Adrenal gland (tissue), 12 donors: ENCODE measurements around the gene GMDS. TPM values are rescaled to one million over a fixed set of nuclear protein-coding genes. Genes with fewer than 3 reads are reported as not detected.

Source experiments
- DNase-seq, 7 donors: peaks; one replicate each; pipeline ENCODE4 v3.0.0-alpha.2; 2019 to 2020
- H3K27ac ChIP-seq, 5 donors: fragments of 200-600 bp; sonication (generic) in 4 of 5; 1 replicate in 3 of 5; 2 replicates in 2 of 5; pipeline versions ENCODE4 v1.5.1 to v1.8.0; 2016 to 2020; ENCODE audit warnings: mild to moderate bottlenecking in 1 of 5
- H3K27me3 ChIP-seq: fragments of 200-600 bp; 2 replicates; pipeline ENCODE4 v1.8.0; 2021
- H3K36me3 ChIP-seq, 2 donors: fragments of 200-600 bp; replicated peaks in 1 of 2; 1 replicate in 1 of 2; 2 replicates in 1 of 2; pipeline versions ENCODE4 v1.5.1 to v1.8.0; 2018 to 2022
- H3K4me1 ChIP-seq, 2 donors: fragments of 200-600 bp; replicated peaks in 1 of 2; 1 replicate in 1 of 2; 2 replicates in 1 of 2; pipeline versions ENCODE4 v1.5.1 to v1.8.0; 2018 to 2021
- H3K4me3 ChIP-seq, 4 donors: fragments of 200-600 bp; sonication (generic) in 3 of 4; one replicate each; pipeline ENCODE4 v1.5.1; 2016 to 2018
- H3K9me3 ChIP-seq, 3 donors: fragments of 200-600 bp; sonication (generic) in 1 of 3; replicated peaks in 1 of 3; 1 replicate in 2 of 3; 2 replicates in 1 of 3; pipeline versions ENCODE4 v1.5.1 to v1.8.0; 2016 to 2021
- CTCF ChIP-seq, 6 experiments: fragments of 450-650 bp in 4 of 6; fragments of 200-600 bp in 2 of 6; sonication (generic) in 1 of 6; IDR thresholded peaks; 1 replicate in 5 of 6; 2 replicates in 1 of 6; pipeline versions ENCODE4 v1.5.1 to v1.8.0; 2016 to 2021; ENCODE audit warnings: antibody characterized with exemption in 6 of 6, mild to moderate bottlenecking in 2 of 6, moderate library complexity in 1 of 6
- POLR2A ChIP-seq, 2 donors: fragments of 450-650 bp; IDR thresholded peaks; one replicate each; pipeline ENCODE4 v1.6.1; 2017; ENCODE audit warnings: antibody characterized with exemption in 2 of 2, mild to moderate bottlenecking in 2 of 2, moderate library complexity in 1 of 2
- WGBS, 4 donors: extraction: QIAGEN DNeasy Blood & Tissue Kit in 2 of 4; methylation state at CpG; one replicate each; pipeline versions ENCODE4 v1.1.5 to v1.1.7; 2013 to 2017; 5-methylcytosine and 5-hydroxymethylcytosine counted together
- intact Hi-C, 2 donors: fragments of 100-400 bp; cut with DNase I; formaldehyde crosslinking; loops; one replicate each; pipeline versions ENCODE4 v1.14.1 to v1.15.0; 2022 to 2023
- polyA plus RNA-seq, 3 donors: library from polyadenylated mRNA; stranded (reverse); fragments of 200-250 nt in 2 of 3; fragments of 350-450 nt in 1 of 3; fragmentation: Illumina TruSeq in 1 of 3; extraction: RNeasy Lipid Tissue Mini Kit (QIAGEN cat#74804) in 1 of 3; gene quantifications; one replicate each; pipeline ENCODE4 v1.2.3, GENCODE V29; 2013 to 2014
- total RNA-seq, 9 donors: library from RNA; depleted of rRNA in 4 of 9; stranded (reverse); fragments of >200 nt in 4 of 9; fragments of 120-200 nt in 1 of 9; fragmentation: NEBNext Ultra II Directional in 1 of 9; extraction: Animal tissue kit (Norgen Biotek cat#: 25700) in 1 of 9; gene quantifications; one replicate each; pipeline versions ENCODE4 v1.1.0 to v1.2.4, GENCODE V29; 2013 to 2023
- donor health status: healthy with polysubstance abuse.
- donor health status: Bipolar disorder and iron deficiency.
- donor health status: DM: yes; HTN: yes; CAD: no.
- donor health status: DM: no; HTN: no; CAD: no.
- donor health status: DM: no; HTN: no; CAD: no.
- donor health status: DM: yes; HTN: yes; CAD: no.

Gene GMDS
- total and polyA plus RNA-seq, 12 donors = 8.5 to 39.2 (median 15.2) TPM

DNA sequence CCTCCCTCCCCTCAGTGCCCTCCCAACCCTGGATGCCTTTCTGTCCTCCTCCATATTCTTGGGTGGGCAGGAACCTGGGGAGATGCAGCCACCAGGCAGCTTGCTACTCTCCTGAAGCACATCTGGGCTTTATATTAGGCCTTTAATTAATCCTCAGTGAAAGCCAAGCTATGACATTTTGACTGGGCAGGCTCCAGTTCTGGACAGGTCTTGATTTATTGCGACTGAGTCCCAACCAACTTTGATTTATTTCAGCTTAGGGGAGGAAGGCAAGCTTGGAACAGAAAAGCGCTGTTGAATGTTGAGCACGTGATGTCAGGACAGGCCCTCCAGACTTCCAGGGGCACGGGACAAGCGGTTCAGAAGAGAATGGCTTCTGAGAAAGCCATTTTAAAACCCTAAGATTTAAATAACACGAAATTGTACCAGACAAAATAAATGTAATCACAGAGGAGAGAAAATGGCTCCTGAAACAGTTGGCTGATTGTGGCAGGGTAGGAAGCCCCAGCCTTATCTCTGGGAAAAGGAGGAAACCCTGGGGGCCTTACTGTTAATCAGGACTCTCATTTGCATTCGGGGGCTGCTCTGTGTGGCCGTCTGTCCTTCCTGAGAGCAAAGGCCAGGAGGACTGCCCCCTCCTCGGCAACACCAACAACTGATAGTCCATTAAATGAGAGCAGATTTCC is 341.5 kb downstream of the GMDS start:
- Histone ChIP-seq H3K4me3 (peak overlapping the region in 1 of 4 donors; percentile 13), H3K27ac (peak overlapping the region in 4 of 5 donors; percentile 56 to 75 (median 69)), H3K9me3 (no peaks in the 10 kb centered on the region), H3K4me1 (peaks cover 15 to 17% of the 10 kb centered on the region in 2 donors), H3K36me3 (no peaks in the 10 kb centered on the region), H3K27me3 (no peaks in the 10 kb centered on the region)
- intact Hi-C loops = no loop called here
- DNase-seq = peak; percentile 22 to 79 (median 43)
- no peak for TF ChIP-seq CTCF (IDR thresholded peaks at IDR 0.05)
- TF ChIP-seq POLR2A (IDR thresholded peaks at IDR 0.05) = no peak
- WGBS, 4 donors = 11 to 22% (median 14%) methylated on average over 9 of the region's 9 CpGs

DNA sequence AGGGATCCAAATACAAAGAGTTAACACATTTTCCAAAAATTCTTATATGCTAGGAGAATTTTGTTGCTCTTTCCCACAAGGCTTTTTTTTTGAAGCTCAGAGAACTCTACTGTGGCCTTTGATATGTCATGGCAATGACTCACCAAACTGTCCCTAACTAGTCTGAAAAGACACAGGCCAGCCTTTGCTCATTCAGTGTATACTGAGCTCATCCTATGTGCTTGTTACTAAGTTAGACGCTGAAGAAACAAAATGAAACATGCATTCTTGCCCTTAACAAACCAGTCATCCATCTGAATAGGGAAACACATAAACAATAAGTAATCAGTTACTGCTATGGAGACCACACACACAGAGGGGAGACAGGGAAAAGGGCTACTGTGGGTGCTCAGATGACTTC is 343.8 kb downstream of the GMDS start:
- TF ChIP-seq CTCF (IDR thresholded peaks at IDR 0.05) (no peak), POLR2A (IDR thresholded peaks at IDR 0.05) (no peak)

DNA sequence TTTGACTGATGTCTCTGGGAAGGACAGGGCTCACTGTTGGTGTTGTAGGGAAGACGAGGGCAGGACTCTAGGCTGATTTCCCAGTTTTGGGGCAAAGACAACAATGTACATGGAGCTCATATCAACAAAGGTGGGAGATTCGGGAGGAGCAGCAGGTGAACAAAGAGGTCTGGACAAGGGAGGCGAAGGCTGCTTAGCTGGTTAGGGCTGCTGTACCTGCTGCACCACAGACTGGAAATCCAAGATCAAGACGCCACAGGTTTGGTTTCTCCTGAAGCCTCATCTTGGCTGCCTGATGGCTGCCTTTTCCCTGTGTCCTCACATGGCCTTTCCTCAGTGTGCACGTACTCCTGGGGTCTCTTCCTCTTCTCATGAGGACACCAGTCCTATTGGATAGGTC is 348.5 kb downstream of the GMDS start:
- 92 to 94% (median 93%) methylated on average over 5 of the region's 5 CpGs for WGBS, 4 donors
- no peak for DNase-seq
- H3K27me3 ChIP-seq = no peaks in the 10 kb centered on the region
- H3K4me1 ChIP-seq = no peaks in the 10 kb centered on the region
- no peak overlapping the region for H3K4me3 ChIP-seq
- no peaks in the 10 kb centered on the region for H3K36me3 ChIP-seq
- intact Hi-C loops = no loop called here
- no peak for TF ChIP-seq CTCF (IDR thresholded peaks at IDR 0.05)
- TF ChIP-seq POLR2A (IDR thresholded peaks at IDR 0.05) = no peak
- no peak overlapping the region for H3K27ac ChIP-seq
- H3K9me3 ChIP-seq = no peaks in the 10 kb centered on the region

More for the DNA sequence above, 343.8 kb downstream of the GMDS start:
- Histone ChIP-seq H3K27ac (no peak overlapping the region), H3K36me3 (no peaks in the 10 kb centered on the region), H3K27me3 (no peaks in the 10 kb centered on the region), H3K9me3 (no peaks in the 10 kb centered on the region), H3K4me3 (no peak overlapping the region), H3K4me1 (peaks cover 15 to 17% of the 10 kb centered on the region in 2 donors)
- 64 to 75% (median 66%) methylated on average over 1 of the region's 1 CpG for WGBS, 4 donors
- DNase-seq = peak in 1 of 7 donors; percentile 7
- intact Hi-C loops = no loop called here

DNA sequence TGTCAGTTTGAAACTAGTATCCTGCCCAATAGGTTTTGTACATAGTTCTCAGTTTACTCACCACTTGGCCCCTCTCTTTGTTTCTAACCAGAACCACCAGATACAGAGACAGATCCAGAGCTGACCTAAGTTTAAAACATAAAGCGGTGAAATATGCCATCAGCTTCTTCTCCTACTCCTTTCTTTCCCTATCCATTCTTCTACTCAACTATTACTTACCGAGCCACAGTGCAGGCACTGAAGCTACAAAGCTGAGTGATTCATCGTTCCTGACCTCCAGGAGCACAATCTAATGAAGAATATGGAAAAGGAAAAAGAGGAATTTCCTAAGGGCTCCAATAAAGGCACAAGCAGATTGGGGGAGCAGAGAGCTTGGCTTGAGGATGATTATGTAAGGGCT is 349.7 kb downstream of the GMDS start:
- DNase-seq = no peak
- intact Hi-C loops = no loop called here
- 78 to 81% (median 80%) methylated on average over 3 of the region's 3 CpGs for WGBS, 4 donors
- no peak overlapping the region for H3K27ac ChIP-seq
- H3K36me3 ChIP-seq = no peaks in the 10 kb centered on the region
- H3K9me3 ChIP-seq = no peaks in the 10 kb centered on the region
- no peak overlapping the region for H3K4me3 ChIP-seq
- no peak for TF ChIP-seq CTCF (IDR thresholded peaks at IDR 0.05)
- no peak for TF ChIP-seq POLR2A (IDR thresholded peaks at IDR 0.05)
- H3K4me1 ChIP-seq = no peaks in the 10 kb centered on the region
- H3K27me3 ChIP-seq = no peaks in the 10 kb centered on the region
